ENCODE results near the gene ATG12.

DNA sequence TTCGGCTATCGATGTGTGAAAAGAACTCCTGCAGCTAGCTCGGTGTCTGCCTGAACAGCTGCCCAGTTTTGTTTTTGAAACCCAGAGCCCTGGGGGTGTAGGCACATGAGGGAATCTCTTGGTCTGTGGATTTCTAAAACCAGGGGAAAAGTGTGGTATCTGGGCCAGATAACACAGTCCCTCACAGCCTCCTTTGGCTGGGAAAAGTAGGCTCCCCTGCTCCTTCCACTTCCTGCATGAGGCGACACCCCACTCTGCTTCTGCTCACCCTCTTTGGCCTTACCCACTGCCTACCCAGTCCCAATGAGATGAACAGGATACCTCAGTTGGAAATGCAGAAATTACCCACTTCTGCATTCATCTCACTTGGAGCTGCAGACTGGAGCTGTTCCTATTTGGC lies 15.4 kb downstream of the ATG12 start:
- TF ChIP-seq EZH2 (IDR thresholded peaks at IDR 0.05; ENCODE audit: borderline replicate concordance, insufficient read depth, low read length, poor library complexity, severe bottlenecking) = no peak
- TF ChIP-seq CTCF (IDR thresholded peaks at IDR 0.05; ENCODE audit: poor library complexity, severe bottlenecking) = no peak
- no peak for TF ChIP-seq RAD21 (conservative IDR thresholded peaks at IDR 0.05)
- no peak for TF ChIP-seq EP300 (conservative IDR thresholded peaks at IDR 0.05; ENCODE audit: poor library complexity, severe bottlenecking)
- TF ChIP-seq TAF1 (IDR thresholded peaks at IDR 0.05; ENCODE audit: low read depth) = no peak
- TF ChIP-seq POLR2AphosphoS5 (IDR thresholded peaks at IDR 0.05) = no peak
- TF ChIP-seq, protein P1, sequence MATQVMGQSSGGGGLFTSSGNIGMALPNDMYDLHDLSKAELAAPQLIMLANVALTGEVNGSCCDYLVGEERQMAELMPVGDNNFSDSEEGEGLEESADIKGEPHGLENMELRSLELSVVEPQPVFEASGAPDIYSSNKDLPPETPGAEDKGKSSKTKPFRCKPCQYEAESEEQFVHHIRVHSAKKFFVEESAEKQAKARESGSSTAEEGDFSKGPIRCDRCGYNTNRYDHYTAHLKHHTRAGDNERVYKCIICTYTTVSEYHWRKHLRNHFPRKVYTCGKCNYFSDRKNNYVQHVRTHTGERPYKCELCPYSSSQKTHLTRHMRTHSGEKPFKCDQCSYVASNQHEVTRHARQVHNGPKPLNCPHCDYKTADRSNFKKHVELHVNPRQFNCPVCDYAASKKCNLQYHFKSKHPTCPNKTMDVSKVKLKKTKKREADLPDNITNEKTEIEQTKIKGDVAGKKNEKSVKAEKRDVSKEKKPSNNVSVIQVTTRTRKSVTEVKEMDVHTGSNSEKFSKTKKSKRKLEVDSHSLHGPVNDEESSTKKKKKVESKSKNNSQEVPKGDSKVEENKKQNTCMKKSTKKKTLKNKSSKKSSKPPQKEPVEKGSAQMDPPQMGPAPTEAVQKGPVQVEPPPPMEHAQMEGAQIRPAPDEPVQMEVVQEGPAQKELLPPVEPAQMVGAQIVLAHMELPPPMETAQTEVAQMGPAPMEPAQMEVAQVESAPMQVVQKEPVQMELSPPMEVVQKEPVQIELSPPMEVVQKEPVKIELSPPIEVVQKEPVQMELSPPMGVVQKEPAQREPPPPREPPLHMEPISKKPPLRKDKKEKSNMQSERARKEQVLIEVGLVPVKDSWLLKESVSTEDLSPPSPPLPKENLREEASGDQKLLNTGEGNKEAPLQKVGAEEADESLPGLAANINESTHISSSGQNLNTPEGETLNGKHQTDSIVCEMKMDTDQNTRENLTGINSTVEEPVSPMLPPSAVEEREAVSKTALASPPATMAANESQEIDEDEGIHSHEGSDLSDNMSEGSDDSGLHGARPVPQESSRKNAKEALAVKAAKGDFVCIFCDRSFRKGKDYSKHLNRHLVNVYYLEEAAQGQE (IDR thresholded peaks at IDR 0.05; ENCODE audit: borderline replicate concordance) = no peak
- no peak for TF ChIP-seq MXI1 (conservative IDR thresholded peaks at IDR 0.05; ENCODE audit: poor library complexity, severe bottlenecking)
- no peak for TF ChIP-seq SMC3 (conservative IDR thresholded peaks at IDR 0.05; ENCODE audit: poor library complexity)

Data from neural cell (in vitro differentiated cells).